B cell (primary cell): ENCODE data around the gene TMEM132A. TPM values are rescaled to one million over a fixed set of nuclear protein-coding genes. Genes with fewer than 3 reads are reported as not detected.

Experiments
- ATAC-seq: fragments of 200-7000 bp; cut with Tn5 transposase; one replicate; pipeline ENCODE4 v1.10.0; 2021; ENCODE audit warnings: low read depth, mild to moderate bottlenecking, moderate number of reproducible peaks, moderate library complexity
- CTCF ChIA-PET: fragments of 350-600 bp; sonication (Branson Sonifier 250); formaldehyde crosslinking; loops from one replicate; lab custom pipeline; 2021; ENCODE audit warnings: antibody characterized with exemption, inconsistent platforms; lab: Charles Lee
- POLR2A ChIA-PET: fragments of 350-600 bp; sonication (Branson Sonifier 250); formaldehyde crosslinking; loops from one replicate; lab custom pipeline; 2021; ENCODE audit warnings: antibody characterized with exemption; lab: Charles Lee
- DNase-seq: peaks from one replicate; pipeline ENCODE4 v3.0.0; 2013
- H2AFZ ChIP-seq: 2 replicates; pipeline ENCODE4 v1.6.1; 2012; ENCODE audit warnings: mild to moderate bottlenecking, low read depth, low read length; ENCODE audit not compliant: insufficient read depth, poor library complexity, severe bottlenecking
- H3K27ac ChIP-seq, 2 donors: 1 replicate in 1 of 2; 2 replicates in 1 of 2; pipeline ENCODE4 v1.5.1; 2012 to 2013; ENCODE audit warnings: low read length in 2 of 2, mild to moderate bottlenecking in 2 of 2, moderate library complexity in 1 of 2
- H3K27me3 ChIP-seq, 4 experiments: fragments of 200-600 bp in 1 of 4; sonication (generic) in 1 of 4; replicated peaks in 1 of 4; 1 replicate in 2 of 4; 2 replicates in 2 of 4; pipeline versions ENCODE4 v1.6.1 to v1.7.0; 2013 to 2016; ENCODE audit warnings: low read length in 3 of 4, mild to moderate bottlenecking in 2 of 4, mixed read lengths in 1 of 4, moderate library complexity in 1 of 4; ENCODE audit not compliant: insufficient read depth in 4 of 4, control insufficient read depth in 3 of 4; ENCODE audit errors: control extremely low read depth in 1 of 4
- H3K36me3 ChIP-seq, 2 experiments: replicated peaks in 1 of 2; 1 replicate in 1 of 2; 2 replicates in 1 of 2; pipeline versions ENCODE4 v1.6.1 to v1.7.1; 2013; ENCODE audit warnings: low read length in 1 of 2; ENCODE audit not compliant: insufficient read depth in 2 of 2, control insufficient read depth in 1 of 2; ENCODE audit errors: control extremely low read depth in 1 of 2, extremely low read depth in 1 of 2
- H3K4me1 ChIP-seq, 2 donors: fragments of 200-600 bp in 1 of 2; sonication (generic) in 1 of 2; 1 replicate in 1 of 2; 2 replicates in 1 of 2; pipeline versions ENCODE4 v1.5.1 to v1.6.1; 2013 to 2017; ENCODE audit warnings: low read length in 2 of 2; ENCODE audit not compliant: control insufficient read depth in 2 of 2, insufficient read depth in 2 of 2
- H3K4me2 ChIP-seq: replicated peaks from 2 replicates; pipeline ENCODE3; 2012; ENCODE audit warnings: mild to moderate bottlenecking, low read depth, low read length; ENCODE audit not compliant: poor library complexity, severe bottlenecking
- H3K4me3 ChIP-seq, 5 experiments: fragments of 200-600 bp in 1 of 5; sonication (generic) in 1 of 5; 1 replicate in 3 of 5; 2 replicates in 2 of 5; pipeline versions ENCODE4 v1.5.1 to v1.7.0; 2011 to 2016; ENCODE audit warnings: low read length in 4 of 5, mild to moderate bottlenecking in 4 of 5, low read depth in 2 of 5, control low read depth in 1 of 5, moderate library complexity in 1 of 5; ENCODE audit not compliant: insufficient read depth in 1 of 5; ENCODE audit errors: control extremely low read depth in 1 of 5, extremely low read depth in 1 of 5
- H3K79me2 ChIP-seq: fragments of 200-600 bp; sonication (generic); one replicate; pipeline ENCODE4 v1.6.0; 2016; ENCODE audit warnings: low read length; ENCODE audit not compliant: control insufficient read depth, insufficient read depth
- H3K9ac ChIP-seq: fragments of 200-600 bp; sonication (generic); 2 replicates; pipeline ENCODE4 v1.6.1; 2017; ENCODE audit warnings: mild to moderate bottlenecking, low read length, moderate library complexity
- H3K9me3 ChIP-seq, 3 donors: one replicate each; pipeline versions ENCODE4 v1.6.1 to v1.7.1; 2013; ENCODE audit warnings: low read length in 2 of 3; ENCODE audit not compliant: control insufficient read depth in 2 of 3, insufficient read depth in 1 of 3; ENCODE audit errors: control extremely low read depth in 1 of 3
- H4K20me1 ChIP-seq: 2 replicates; pipeline ENCODE4 v1.6.0; 2012; ENCODE audit warnings: mild to moderate bottlenecking, low read length; ENCODE audit not compliant: insufficient read depth, control insufficient read depth, poor library complexity, severe bottlenecking
- H3K27ac Mint-ChIP-seq: one replicate; pipeline ENCODE4 v1.8.0; 2021; ENCODE audit warnings: mixed read lengths
- H3K27me3 Mint-ChIP-seq: one replicate; pipeline ENCODE4 v1.8.0; 2021; ENCODE audit warnings: mixed read lengths
- H3K4me1 Mint-ChIP-seq: one replicate; pipeline ENCODE4 v1.8.0; 2021; ENCODE audit warnings: mixed read lengths
- H3K4me3 Mint-ChIP-seq: one replicate; pipeline ENCODE4 v1.8.0; 2021; ENCODE audit warnings: mixed read lengths
- H3K9me3 Mint-ChIP-seq: one replicate; pipeline ENCODE4 v1.8.0; 2022; ENCODE audit warnings: mixed read lengths; ENCODE audit not compliant: insufficient read depth
- CTCF ChIP-seq: fragments of 200-600 bp; IDR thresholded peaks from one replicate; pipeline ENCODE4 v1.8.0; 2022; ENCODE audit warnings: antibody characterized with exemption, mild to moderate bottlenecking
- EZH2 ChIP-seq: IDR thresholded peaks from 2 replicates; pipeline ENCODE4 v1.6.1; 2012; ENCODE audit warnings: borderline replicate concordance, low read depth, mild to moderate bottlenecking, moderate library complexity, low read length; ENCODE audit not compliant: insufficient read depth, poor library complexity, severe bottlenecking
- WGBS: methylation state at CpG from one replicate; pipeline ENCODE4 v1.1.5; 2013; ENCODE audit warnings: missing lambda C conversion rate; ENCODE audit not compliant: insufficient coverage; 5-methylcytosine and 5-hydroxymethylcytosine counted together
- intact Hi-C: fragments of 100-400 bp; cut with micrococcal nuclease; formaldehyde crosslinking; loops from one replicate; pipeline ENCODE4 v1.10.0; 2022
- polyA plus RNA-seq: library from polyadenylated mRNA; depleted of rRNA; stranded (reverse); fragments of >200 nt; gene quantifications from 2 replicates; pipeline ENCODE4 v1.2.3, GENCODE V29; 2012
- total RNA-seq, 2 donors: library from RNA; stranded (reverse); fragments of 120-200 nt in 1 of 2; gene quantifications; 1 replicate in 1 of 2; 2 replicates in 1 of 2; pipeline versions ENCODE4 v1.2.3 to v1.2.4, GENCODE V29; 2013 to 2022

The TMEM132A gene
- total and polyA plus RNA-seq, 2 donors (not counting 1 experiment from before 2014, with no cell fraction given) = 1.2 to 11.3 TPM

- ChIA-PET CTCF (interaction anchor here (1.0 to 2.2 kb wide), 4 partner anchors 10 to 27 kb away, joined by 3 to 9 read pairs (median 4); partner anchors contain the start of gene SLC15A3), POLR2A (interaction anchor here (0.8 kb wide), 1 partner anchor 27 kb away, joined by 3 read pairs; no protein-coding TSS in a partner anchor)
- Mint-ChIP-seq H3K27me3 (no peaks in the 10 kb centered on the region), H3K4me1 (peaks cover 48% of the 10 kb centered on the region), H3K9me3 (no peaks in the 10 kb centered on the region), H3K4me3 (no peak overlapping the region), H3K27ac (peak overlapping the region; percentile 76)
- H3K36me3 ChIP-seq = peaks cover 5 to 84% of the 10 kb centered on the region in 2 experiments
- WGBS = 97% methylated on average over 3 of the region's 4 CpGs
- no peak for ATAC-seq
- H3K4me1 ChIP-seq = peaks cover 17 to 25% of the 10 kb centered on the region in 2 donors
- no peaks in the 10 kb centered on the region for H3K27me3 ChIP-seq
- DNase-seq = no peak
- TF ChIP-seq CTCF (no peak), EZH2 (no peak)
- intact Hi-C loops = no loop called here
- peak overlapping the region in 1 of 2 donors; percentile 40 for H3K27ac ChIP-seq
- peak overlapping the region; percentile 23 for H3K4me2 ChIP-seq
- H3K79me2 ChIP-seq = peaks cover 26% of the 10 kb centered on the region
- no peak overlapping the region for H2AFZ ChIP-seq
- no peak overlapping the region for H3K9ac ChIP-seq
- peaks cover 64% of the 10 kb centered on the region for H4K20me1 ChIP-seq
- no peak overlapping the region for H3K4me3 ChIP-seq
- H3K9me3 ChIP-seq = no peaks in the 10 kb centered on the region
These were observed 18.0 kb downstream of the TMEM132A start for GRCh38 chr11:60942219-60942618.

GRCh38 chr11:60942970-60943565 is 18.8 kb downstream of the TMEM132A start:
- Histone ChIP-seq H4K20me1 (peaks cover 70% of the 10 kb centered on the region), H3K4me2 (no peak overlapping the region)
- H3K27ac Mint-ChIP-seq = peak overlapping the region; percentile 76

More at GRCh38 chr11:60942970-60943565, 18.8 kb downstream of the TMEM132A start:
- Histone ChIP-seq H3K9ac (no peak overlapping the region), H3K27ac (peak overlapping the region in 1 of 2 donors; percentile 40), H3K79me2 (peaks cover 34% of the 10 kb centered on the region), H2AFZ (no peak overlapping the region), H3K9me3 (no peaks in the 10 kb centered on the region), H3K4me1 (peaks cover 20 to 28% of the 10 kb centered on the region in 2 donors), H3K36me3 (peaks cover 7 to 87% of the 10 kb centered on the region in 2 experiments), H3K4me3 (no peak overlapping the region), H3K27me3 (no peaks in the 10 kb centered on the region)
- Mint-ChIP-seq H3K4me3 (no peak overlapping the region), H3K9me3 (no peaks in the 10 kb centered on the region), H3K4me1 (peaks cover 54% of the 10 kb centered on the region), H3K27me3 (no peaks in the 10 kb centered on the region)
- TF ChIP-seq EZH2 (no peak), CTCF (no peak)
- WGBS = 88% methylated on average over 5 of the region's 9 CpGs
- intact Hi-C loops = no loop called here
- POLR2A ChIA-PET = interaction anchor here (0.7 kb wide), 1 partner anchor 181 kb away, joined by 3 read pairs; no protein-coding TSS in a partner anchor
- ATAC-seq = no peak
- CTCF ChIA-PET = interaction anchor here (1.0 to 1.2 kb wide), 3 partner anchors 9 to 11 kb away, joined by 3 to 4 read pairs (median 3); partner anchors contain the start of gene SLC15A3
- DNase-seq = no peak
